Stimulated activated naive CD8-positive, alpha-beta T cell treated with anti-CD3 and anti-CD28 coated beads, Interleukin-15, Interleukin-2, amounts not matched to agents 100 ng/mL and 50 ng/mL, for 24 hours (primary cell): Measurements from ENCODE around the gene TMEM121.

ENCODE experiments used
- H3K27ac Mint-ChIP-seq: one replicate; pipeline ENCODE4 v1.8.0; 2021; ENCODE audit warnings: mild to moderate bottlenecking, mixed read lengths
- H3K27me3 Mint-ChIP-seq: one replicate; pipeline ENCODE4 v1.8.0; 2021; ENCODE audit warnings: mixed read lengths
- H3K36me3 Mint-ChIP-seq: one replicate; pipeline ENCODE4 v1.8.0; 2021; ENCODE audit warnings: low read depth, mixed read lengths
- H3K4me1 Mint-ChIP-seq: one replicate; pipeline ENCODE4 v1.8.0; 2021; ENCODE audit warnings: low read depth, mixed read lengths
- H3K4me3 Mint-ChIP-seq: one replicate; pipeline ENCODE4 v1.8.0; 2021; ENCODE audit warnings: mild to moderate bottlenecking, mixed read lengths
- H3K9me3 Mint-ChIP-seq: one replicate; pipeline ENCODE4 v1.8.0; 2021; ENCODE audit warnings: mixed read lengths

Gene TMEM121

DNA sequence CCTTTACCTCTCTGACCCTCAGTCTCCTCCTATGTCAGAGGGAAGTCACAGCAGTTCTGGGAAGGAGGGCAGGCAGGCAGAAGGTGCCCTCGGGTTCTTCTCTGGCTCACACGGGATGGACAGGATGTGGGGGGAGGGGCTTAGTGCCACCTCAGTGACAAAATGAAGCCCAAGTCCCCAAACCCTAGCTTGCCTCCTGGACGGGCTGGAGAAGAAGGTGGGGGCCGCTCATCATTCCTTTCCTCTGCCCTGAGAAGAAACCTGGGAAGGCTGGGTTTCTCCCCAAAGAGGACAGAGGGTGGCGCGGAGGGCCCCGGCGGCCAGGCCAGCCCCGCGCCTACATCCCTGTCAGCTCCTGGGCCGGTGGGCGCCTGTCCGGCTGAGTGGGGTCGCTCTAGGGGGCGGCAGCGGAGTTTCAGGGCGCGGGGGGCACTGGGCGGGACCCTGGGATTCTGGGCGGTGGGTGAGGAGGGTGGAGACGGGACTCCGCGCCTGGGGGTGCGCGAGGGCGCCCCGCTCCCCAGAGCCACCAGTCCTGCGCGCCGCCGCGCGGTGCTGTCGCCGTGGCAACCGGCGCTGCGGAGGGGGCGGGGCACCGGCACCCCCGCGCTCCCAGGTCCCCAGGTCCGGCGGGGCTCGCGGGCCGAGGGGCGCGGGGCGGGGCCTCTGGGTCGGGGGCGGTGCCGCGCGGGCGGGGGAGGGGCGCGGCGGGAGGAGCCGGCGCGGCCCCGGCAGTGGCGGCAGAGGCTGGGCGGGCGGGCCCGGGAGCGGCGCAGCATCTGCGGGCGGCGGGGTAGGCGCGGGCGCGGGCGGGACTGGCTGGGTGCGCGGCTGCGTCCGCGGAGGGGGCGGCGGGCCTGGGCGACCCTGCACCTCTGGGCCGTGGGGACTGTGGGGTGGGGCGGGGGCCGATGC, at the start of gene TMEM121:
TMEM121 (plus strand) TSS at position 723 of the 915 bp plus-strand sequence. CDS start 2,252 bp downstream, outside the sequence.
- H3K4me3 Mint-ChIP-seq, result peak within 1 kb of the TSS; percentile 80
- no peaks in the 10 kb centered on the region for H3K9me3 Mint-ChIP-seq
- peak within 1 kb of the TSS; percentile 55 for H3K27ac Mint-ChIP-seq
- H3K36me3 Mint-ChIP-seq, result no peaks in the 10 kb centered on the region
- peaks cover 24% of the 10 kb centered on the region for H3K27me3 Mint-ChIP-seq
- peaks cover 21% of the 10 kb centered on the region for H3K4me1 Mint-ChIP-seq

GRCh38 chr14:105476831-105477659, 49.3 kb upstream of the TMEM121 start:
- H3K4me1 Mint-ChIP-seq, result peaks cover 27% of the 10 kb centered on the region
- peaks cover 14% of the 10 kb centered on the region for H3K27me3 Mint-ChIP-seq
- H3K36me3 Mint-ChIP-seq, result no peaks in the 10 kb centered on the region
- H3K27ac Mint-ChIP-seq, result no peak overlapping the region
- H3K9me3 Mint-ChIP-seq, result no peaks in the 10 kb centered on the region
- no peak overlapping the region for H3K4me3 Mint-ChIP-seq

DNA sequence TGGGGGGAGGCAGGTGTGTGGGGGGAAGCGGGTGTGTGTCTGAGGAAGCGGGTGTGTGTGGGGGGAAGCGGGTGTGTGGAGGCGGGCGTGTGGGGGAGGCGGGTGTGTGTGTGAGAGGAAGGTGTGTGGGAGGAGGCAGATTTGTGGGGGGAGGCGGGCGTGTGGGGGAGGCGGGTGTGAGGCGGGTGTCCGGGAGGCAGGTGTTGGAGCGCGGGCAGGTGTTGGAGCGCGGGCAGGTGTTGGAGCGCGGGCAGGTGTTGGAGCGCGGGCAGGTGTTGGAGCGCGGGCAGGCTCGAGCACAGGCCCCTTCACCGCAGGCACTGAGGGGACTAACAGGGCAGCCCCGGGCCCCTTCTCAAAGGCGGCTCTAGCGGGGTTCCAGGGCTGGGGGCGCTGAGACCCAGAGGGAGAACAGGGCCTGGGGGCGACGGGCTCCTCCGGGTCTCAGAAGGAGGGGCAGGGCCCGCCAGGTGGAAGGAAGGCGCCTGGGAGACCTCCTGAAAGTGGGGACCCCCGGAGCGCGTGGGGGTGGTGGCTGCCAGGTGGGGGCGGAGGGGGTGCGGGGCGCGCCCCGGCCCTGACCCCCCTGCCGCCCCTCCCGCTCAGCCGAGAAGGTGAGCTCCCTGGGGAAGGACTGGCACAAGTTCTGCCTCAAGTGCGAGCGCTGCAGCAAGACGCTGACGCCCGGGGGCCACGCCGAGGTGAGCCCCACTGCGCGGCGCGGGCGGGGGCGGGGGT, 48.6 kb upstream of the TMEM121 start:
- H3K9me3 Mint-ChIP-seq, result no peaks in the 10 kb centered on the region
- H3K36me3 Mint-ChIP-seq, result no peaks in the 10 kb centered on the region
- no peak overlapping the region for H3K27ac Mint-ChIP-seq
- H3K4me1 Mint-ChIP-seq, result peaks cover 34% of the 10 kb centered on the region
- H3K27me3 Mint-ChIP-seq, result peaks cover 14% of the 10 kb centered on the region
- no peak overlapping the region for H3K4me3 Mint-ChIP-seq

DNA sequence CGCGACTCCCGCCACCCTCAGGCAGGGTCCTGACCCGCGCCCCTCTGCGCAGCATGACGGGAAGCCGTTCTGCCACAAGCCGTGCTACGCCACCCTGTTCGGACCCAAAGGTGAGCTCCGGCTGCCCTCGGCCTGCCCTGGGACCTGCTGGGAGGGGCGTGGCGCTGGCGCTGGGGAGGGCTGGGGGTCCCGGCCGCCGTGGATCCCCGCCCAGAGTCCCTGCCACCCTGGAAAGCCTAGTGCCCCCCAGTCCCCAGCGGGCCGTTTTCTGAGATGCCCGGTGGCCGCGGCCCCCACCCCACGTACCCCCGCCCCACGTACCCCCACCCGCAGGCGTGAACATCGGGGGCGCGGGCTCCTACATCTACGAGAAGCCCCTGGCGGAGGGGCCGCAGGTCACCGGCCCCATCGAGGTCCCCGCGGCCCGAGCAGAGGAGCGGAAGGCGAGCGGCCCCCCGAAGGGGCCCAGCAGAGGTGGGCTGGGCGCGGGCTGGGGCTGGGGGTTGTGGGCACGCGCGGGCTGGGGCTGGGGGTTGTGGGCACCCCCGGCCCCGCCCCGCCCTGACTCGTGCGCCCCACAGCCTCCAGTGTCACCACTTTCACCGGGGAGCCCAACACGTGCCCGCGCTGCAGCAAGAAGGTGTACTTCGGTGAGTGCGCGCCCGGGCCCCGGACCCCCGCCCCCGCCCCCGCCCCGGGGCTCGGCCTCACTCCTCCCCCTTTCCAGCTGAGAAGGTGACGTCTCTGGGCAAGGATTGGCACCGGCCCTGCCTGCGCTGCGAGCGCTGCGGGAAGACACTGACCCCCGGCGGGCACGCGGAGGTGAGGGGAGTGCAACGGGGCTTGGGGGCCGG, 47.8 kb upstream of the TMEM121 start:
- peaks cover 35% of the 10 kb centered on the region for H3K4me1 Mint-ChIP-seq
- H3K4me3 Mint-ChIP-seq, result no peak overlapping the region
- no peaks in the 10 kb centered on the region for H3K9me3 Mint-ChIP-seq
- H3K36me3 Mint-ChIP-seq, result no peaks in the 10 kb centered on the region
- no peak overlapping the region for H3K27ac Mint-ChIP-seq
- H3K27me3 Mint-ChIP-seq, result peaks cover 14% of the 10 kb centered on the region

DNA sequence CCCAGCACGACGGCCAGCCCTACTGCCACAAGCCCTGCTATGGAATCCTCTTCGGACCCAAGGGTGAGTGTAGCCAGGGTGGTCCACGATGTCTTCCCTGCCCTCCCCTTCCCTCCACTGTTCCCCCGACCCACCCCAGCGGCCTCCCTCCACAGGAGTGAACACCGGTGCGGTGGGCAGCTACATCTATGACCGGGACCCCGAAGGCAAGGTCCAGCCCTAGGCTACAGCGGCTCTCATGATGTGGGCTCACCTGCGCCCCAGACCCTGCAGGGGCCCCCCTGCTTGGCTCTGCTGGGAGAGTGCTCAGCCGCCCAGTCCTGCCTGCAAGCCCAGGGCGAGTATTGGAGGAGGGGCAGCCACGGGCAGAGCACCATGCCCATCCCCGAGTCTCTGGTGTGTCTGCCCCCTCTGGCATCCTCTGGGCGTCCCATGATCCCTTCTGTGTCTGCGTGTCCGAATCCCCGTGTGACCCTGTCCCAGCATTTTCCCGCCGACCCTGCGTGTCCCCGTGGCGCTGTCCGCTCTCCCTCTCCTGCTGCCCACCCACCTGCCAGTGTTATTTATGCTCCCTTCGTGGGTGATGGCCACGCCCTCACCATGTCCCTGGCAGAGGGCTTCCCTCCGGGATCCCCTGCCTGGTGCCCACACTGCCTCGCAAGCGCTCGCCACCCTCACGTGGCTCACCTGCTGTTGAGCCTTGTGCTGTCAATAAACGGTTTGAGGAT, 46.8 kb upstream of the TMEM121 start:
- peaks cover 14% of the 10 kb centered on the region for H3K27me3 Mint-ChIP-seq
- H3K36me3 Mint-ChIP-seq, result no peaks in the 10 kb centered on the region
- no peaks in the 10 kb centered on the region for H3K9me3 Mint-ChIP-seq
- H3K4me1 Mint-ChIP-seq, result peaks cover 41% of the 10 kb centered on the region
- H3K27ac Mint-ChIP-seq, result no peak overlapping the region
- no peak overlapping the region for H3K4me3 Mint-ChIP-seq

- H3K9me3 Mint-ChIP-seq, result no peaks in the 10 kb centered on the region
- H3K36me3 Mint-ChIP-seq, result no peaks in the 10 kb centered on the region
- H3K4me1 Mint-ChIP-seq, result peaks cover 47% of the 10 kb centered on the region
- H3K4me3 Mint-ChIP-seq, result no peak overlapping the region
- no peak overlapping the region for H3K27ac Mint-ChIP-seq
- H3K27me3 Mint-ChIP-seq, result peaks cover 14% of the 10 kb centered on the region
Observed at GRCh38 chr14:105480199-105480746, 46.1 kb upstream of the TMEM121 start.

DNA sequence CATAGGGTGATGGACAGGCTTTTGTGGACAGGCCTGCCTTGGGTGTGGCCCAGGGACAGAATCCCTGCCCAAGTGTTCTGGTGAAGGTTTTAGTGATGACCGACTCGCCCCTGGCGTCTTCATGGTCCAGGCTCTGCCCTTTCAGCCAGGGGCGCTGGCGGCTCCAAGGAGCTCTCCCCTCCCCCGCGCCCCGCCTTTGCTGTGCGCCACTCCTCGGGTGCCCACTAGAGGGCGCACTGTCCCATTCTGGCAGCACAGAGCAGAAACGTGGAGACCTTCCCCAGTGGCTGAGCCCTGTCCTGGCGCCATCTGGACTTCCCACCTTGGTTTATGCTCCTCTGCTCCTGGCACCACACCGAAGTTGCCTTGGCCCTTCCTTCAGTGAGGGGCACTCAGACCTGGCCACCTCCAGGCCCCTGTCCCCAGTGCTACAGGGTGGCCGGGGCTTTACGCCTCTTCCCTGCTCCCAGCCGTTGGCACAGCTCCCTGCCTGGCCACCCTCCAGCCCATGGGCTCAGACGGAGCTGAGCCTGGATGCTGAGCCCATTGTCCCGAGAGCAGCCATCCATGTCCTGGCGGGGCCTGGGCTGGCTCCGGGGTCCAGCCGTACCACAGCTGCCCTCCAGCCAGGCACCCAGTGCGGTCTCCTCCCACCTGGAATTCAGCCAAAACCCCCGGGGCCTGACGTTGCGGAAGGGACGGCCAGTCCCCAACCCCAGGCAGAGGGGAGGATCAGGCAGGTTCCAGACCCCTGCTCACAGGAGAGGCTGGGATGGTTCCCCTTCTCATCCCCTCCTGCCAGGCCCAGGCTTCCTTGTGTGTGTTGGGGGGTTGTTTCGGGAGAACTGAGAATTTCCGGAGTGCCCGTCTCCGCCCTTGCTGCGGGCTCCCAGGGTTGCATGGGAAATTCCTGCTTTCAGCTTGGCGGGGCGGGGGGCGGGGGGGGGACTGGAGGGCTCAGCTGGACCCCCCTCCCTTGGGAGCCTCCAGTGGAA, 45.3 kb upstream of the TMEM121 start:
- Mint-ChIP-seq H3K4me1 (peaks cover 53% of the 10 kb centered on the region), H3K4me3 (peak overlapping the region; percentile 77), H3K27ac (peak overlapping the region; percentile 95), H3K36me3 (no peaks in the 10 kb centered on the region), H3K27me3 (peaks cover 14% of the 10 kb centered on the region), H3K9me3 (no peaks in the 10 kb centered on the region)

GRCh38 chr14:105481886-105482457, 44.4 kb upstream of the TMEM121 start:
- no peaks in the 10 kb centered on the region for H3K36me3 Mint-ChIP-seq
- H3K27ac Mint-ChIP-seq, result peak overlapping the region; percentile 95
- peaks cover 8% of the 10 kb centered on the region for H3K27me3 Mint-ChIP-seq
- H3K4me1 Mint-ChIP-seq, result peaks cover 57% of the 10 kb centered on the region
- H3K9me3 Mint-ChIP-seq, result no peaks in the 10 kb centered on the region
- H3K4me3 Mint-ChIP-seq, result peak overlapping the region; percentile 77

DNA sequence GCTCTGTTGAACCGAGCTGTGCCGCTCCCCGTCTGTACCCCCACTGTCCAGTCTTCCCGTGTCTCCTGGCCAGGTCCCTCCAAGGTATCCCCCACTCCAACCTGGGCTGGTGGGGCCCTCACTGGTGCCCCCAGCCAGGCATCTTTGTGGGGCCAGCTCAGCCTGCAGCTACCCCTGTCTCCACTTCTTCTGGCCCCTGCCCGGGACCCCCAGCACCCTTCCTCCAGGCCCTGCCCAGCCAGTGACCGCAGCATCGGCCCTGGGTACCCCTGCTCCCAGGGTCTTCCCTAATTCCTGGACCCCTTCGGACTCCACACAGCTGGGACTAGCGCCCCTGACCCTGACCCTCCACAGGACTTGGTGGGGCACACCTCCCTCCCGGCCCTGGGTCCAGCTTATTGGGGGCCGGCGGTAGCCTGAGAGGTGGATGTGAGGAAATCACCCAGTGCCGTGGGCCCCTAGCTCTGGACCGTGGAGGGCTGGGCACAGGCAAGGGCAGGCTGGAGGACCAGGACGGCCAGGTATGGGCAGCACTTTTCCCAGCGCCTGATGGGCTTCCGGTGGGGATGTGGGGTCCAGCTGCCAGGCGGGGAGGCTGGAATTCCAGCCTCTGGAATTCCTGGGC, 43.8 kb upstream of the TMEM121 start:
- Mint-ChIP-seq H3K27ac (peak overlapping the region; percentile 95), H3K36me3 (no peaks in the 10 kb centered on the region), H3K4me3 (peak overlapping the region; percentile 77), H3K9me3 (no peaks in the 10 kb centered on the region), H3K4me1 (peaks cover 51% of the 10 kb centered on the region), H3K27me3 (peaks cover 3% of the 10 kb centered on the region)

- Mint-ChIP-seq H3K4me3 (no peak overlapping the region), H3K9me3 (no peaks in the 10 kb centered on the region), H3K4me1 (peaks cover 55% of the 10 kb centered on the region), H3K27ac (no peak overlapping the region), H3K36me3 (no peaks in the 10 kb centered on the region), H3K27me3 (peaks cover 3% of the 10 kb centered on the region)
Observed at GRCh38 chr14:105483300-105484068, 42.9 kb upstream of the TMEM121 start.
